A673 (cell line): ENCODE data around the gene HSP90AB1. TPM values are rescaled to one million over a fixed set of nuclear protein-coding genes. Genes with fewer than 3 reads are reported as not detected.
A peak's percentile ranks its signal among the peaks of the same experiment; 100 is the strongest.

ENCODE experiments used
- BruUV-seq: library from RNA; stranded (reverse); fragments of 400-500 nt; replicated peaks from 2 replicates; lab custom pipeline; 2021; lab: Mats Ljungman, UMichigan
- CTCF ChIA-PET: fragments of 300-600 bp; sonication (Branson Sonifier 250); formaldehyde crosslinking; loops from one replicate; lab custom pipeline; 2022; ENCODE audit warnings: antibody characterized with exemption; lab: Charles Lee
- POLR2A ChIA-PET: fragments of 300-600 bp; sonication (Branson Sonifier 250); formaldehyde crosslinking; loops from one replicate; lab custom pipeline; 2022; ENCODE audit warnings: antibody characterized with exemption; ENCODE audit not compliant: low non-redundant PET; lab: Charles Lee
- DNase-seq: peaks from one replicate; pipeline ENCODE4 v3.0.0-alpha.2; 2015; ENCODE audit warnings: low spot score
- H3K27ac ChIP-seq: fragments of 200-600 bp; sonication (generic); 2 replicates; pipeline ENCODE4 v1.5.1; 2016; ENCODE audit warnings: mixed run types, low read depth, mild to moderate bottlenecking, mixed read lengths, antibody characterized with exemption, low read length; ENCODE audit not compliant: poor library complexity, severe bottlenecking
- H3K27me3 ChIP-seq: fragments of 200-600 bp; sonication (generic); replicated peaks from 2 replicates; pipeline ENCODE4 v1.6.1; 2017; ENCODE audit warnings: mixed run types, low read depth, mild to moderate bottlenecking, mixed read lengths, antibody characterized with exemption, low read length; ENCODE audit not compliant: insufficient read depth, poor library complexity
- H3K36me3 ChIP-seq: fragments of 200-600 bp; sonication (generic); 2 replicates; pipeline ENCODE4 v1.6.1; 2016; ENCODE audit warnings: mixed run types, mild to moderate bottlenecking, mixed read lengths, antibody characterized with exemption, low read length; ENCODE audit not compliant: insufficient read depth, poor library complexity, severe bottlenecking
- H3K4me1 ChIP-seq: fragments of 200-600 bp; sonication (generic); 2 replicates; pipeline ENCODE4 v1.6.1; 2017; ENCODE audit warnings: mixed run types, mild to moderate bottlenecking, mixed read lengths, antibody characterized with exemption, low read length; ENCODE audit not compliant: insufficient read depth, poor library complexity, severe bottlenecking
- H3K4me3 ChIP-seq: fragments of 200-600 bp; sonication (generic); 2 replicates; pipeline ENCODE4 v1.5.1; 2016; ENCODE audit warnings: low read depth, mixed run types, mild to moderate bottlenecking, mixed read lengths, low read length; ENCODE audit not compliant: poor library complexity, severe bottlenecking
- H3K9me3 ChIP-seq: fragments of 200-600 bp; sonication (generic); 2 replicates; pipeline ENCODE4 v1.6.1; 2016; ENCODE audit warnings: mixed run types, low read depth, mild to moderate bottlenecking, mixed read lengths, antibody characterized with exemption, low read length; ENCODE audit not compliant: poor library complexity, severe bottlenecking
- EZH2 ChIP-seq: fragments of 200-600 bp; sonication (generic); IDR thresholded peaks from 2 replicates; pipeline ENCODE4 v1.6.1; 2017; ENCODE audit warnings: borderline replicate concordance, low read depth, mild to moderate bottlenecking, mixed read lengths, antibody characterized with exemption, low read length; ENCODE audit not compliant: poor library complexity, severe bottlenecking
- intact Hi-C: fragments of 100-400 bp; cut with micrococcal nuclease; formaldehyde crosslinking; loops from one replicate; pipeline ENCODE4 v1.10.0; 2022; ENCODE audit not compliant: unreplicated experiment
- total RNA-seq: library from RNA; stranded (reverse); gene quantifications from 2 replicates; pipeline ENCODE4 v1.2.3, GENCODE V29; 2021
- TF ChIP-seq, protein P1 (sequence below): fragments of 300-800, 200-600 bp; sonication (generic); conservative IDR thresholded peaks from 2 replicates; pipeline ENCODE4 v1.5.1; 2017; ENCODE audit warnings: low read depth, mild to moderate bottlenecking, antibody characterized with exemption, low read length, moderate library complexity, mixed read lengths

HSP90AB1 gene
- total RNA-seq, 1 experiment from 2014 or later: 1,581 TPM

DNA sequence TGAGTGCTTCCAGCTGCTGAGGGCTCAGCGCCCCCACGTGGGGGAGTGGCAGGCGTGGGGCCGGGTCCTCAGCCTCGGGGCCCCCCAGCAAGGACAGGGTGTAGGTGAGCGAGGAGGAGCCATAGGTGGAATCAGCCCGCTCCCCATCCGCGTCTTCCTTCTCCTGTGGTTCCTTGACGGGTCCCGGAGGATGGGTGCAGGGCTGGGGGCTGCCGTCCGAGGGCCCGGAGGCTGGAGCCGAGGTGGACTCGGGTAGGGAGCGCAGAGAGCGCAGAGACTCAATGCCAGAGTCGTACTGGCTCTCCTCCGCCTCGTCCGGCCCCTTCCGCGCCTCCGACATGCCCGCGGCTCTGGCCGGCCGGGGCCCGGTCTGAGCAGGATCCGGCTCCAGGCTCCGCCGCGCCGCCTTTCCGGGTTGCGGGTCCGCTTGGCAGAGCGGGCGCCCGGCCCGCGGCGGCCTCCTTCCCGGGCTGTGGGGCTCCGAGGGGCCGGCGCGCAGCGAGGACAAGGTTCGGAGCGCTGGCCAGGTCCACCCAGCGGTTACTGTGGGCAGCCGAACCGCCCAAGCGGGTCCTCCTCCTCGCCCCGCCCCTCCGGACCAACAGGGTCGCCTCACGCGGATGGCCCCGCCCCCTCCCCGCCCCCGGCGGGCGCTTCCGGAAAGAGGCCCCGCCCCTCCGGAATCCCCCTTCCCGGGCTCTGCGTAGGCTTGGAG, 18.3 kb downstream of the HSP90AB1 start, which contains the start of gene NFKBIE:
NFKBIE (minus strand) TSS at position 545 of the 715 bp plus-strand sequence; CDS start at position 340, 205 bp downstream.
- POLR2A ChIA-PET: no interaction called here
- no TSS peak for BruUV-seq

GRCh38 chr6:44265722-44266233, 18.9 kb downstream of the HSP90AB1 start:
- no peak for TF ChIP-seq EZH2
- TF ChIP-seq, protein P1, sequence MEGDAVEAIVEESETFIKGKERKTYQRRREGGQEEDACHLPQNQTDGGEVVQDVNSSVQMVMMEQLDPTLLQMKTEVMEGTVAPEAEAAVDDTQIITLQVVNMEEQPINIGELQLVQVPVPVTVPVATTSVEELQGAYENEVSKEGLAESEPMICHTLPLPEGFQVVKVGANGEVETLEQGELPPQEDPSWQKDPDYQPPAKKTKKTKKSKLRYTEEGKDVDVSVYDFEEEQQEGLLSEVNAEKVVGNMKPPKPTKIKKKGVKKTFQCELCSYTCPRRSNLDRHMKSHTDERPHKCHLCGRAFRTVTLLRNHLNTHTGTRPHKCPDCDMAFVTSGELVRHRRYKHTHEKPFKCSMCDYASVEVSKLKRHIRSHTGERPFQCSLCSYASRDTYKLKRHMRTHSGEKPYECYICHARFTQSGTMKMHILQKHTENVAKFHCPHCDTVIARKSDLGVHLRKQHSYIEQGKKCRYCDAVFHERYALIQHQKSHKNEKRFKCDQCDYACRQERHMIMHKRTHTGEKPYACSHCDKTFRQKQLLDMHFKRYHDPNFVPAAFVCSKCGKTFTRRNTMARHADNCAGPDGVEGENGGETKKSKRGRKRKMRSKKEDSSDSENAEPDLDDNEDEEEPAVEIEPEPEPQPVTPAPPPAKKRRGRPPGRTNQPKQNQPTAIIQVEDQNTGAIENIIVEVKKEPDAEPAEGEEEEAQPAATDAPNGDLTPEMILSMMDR: no peak
- Histone ChIP-seq H3K4me3 (peak overlapping the region; percentile 94), H3K27ac (peak overlapping the region; percentile 79), H3K4me1 (peaks cover 25% of the 10 kb centered on the region), H3K27me3 (no peaks in the 10 kb centered on the region), H3K9me3 (no peaks in the 10 kb centered on the region), H3K36me3 (no peaks in the 10 kb centered on the region)
- CTCF ChIA-PET: no interaction called here
- intact Hi-C loops: loop anchor here (5.0 kb wide), 1 partner anchor 192 kb away; no protein-coding TSS in a partner anchor
- BruUV-seq: no TSS peak
- POLR2A ChIA-PET: no interaction called here
- no peak for DNase-seq

More for the DNA sequence above, 18.3 kb downstream of the HSP90AB1 start, which contains the start of gene NFKBIE:
- CTCF ChIA-PET: interaction anchor here (0.7 kb wide), 1 partner anchor 169 kb away, joined by 7 read pairs; no protein-coding TSS in a partner anchor
- no peak for TF ChIP-seq EZH2
- TF ChIP-seq, protein P1: peak; percentile 59
- no peaks in the 10 kb centered on the region for H3K36me3 ChIP-seq
- no peaks in the 10 kb centered on the region for H3K9me3 ChIP-seq
- peaks cover 25% of the 10 kb centered on the region for H3K4me1 ChIP-seq
- DNase-seq: peak; percentile 91
- H3K27me3 ChIP-seq: no peaks in the 10 kb centered on the region
- peak within 1 kb of the TSS; percentile 94 for H3K4me3 ChIP-seq
- peak within 1 kb of the TSS; percentile 79 for H3K27ac ChIP-seq
- intact Hi-C loops: loop anchor here (5.0 kb wide), 1 partner anchor 192 kb away; no protein-coding TSS in a partner anchor

DNA sequence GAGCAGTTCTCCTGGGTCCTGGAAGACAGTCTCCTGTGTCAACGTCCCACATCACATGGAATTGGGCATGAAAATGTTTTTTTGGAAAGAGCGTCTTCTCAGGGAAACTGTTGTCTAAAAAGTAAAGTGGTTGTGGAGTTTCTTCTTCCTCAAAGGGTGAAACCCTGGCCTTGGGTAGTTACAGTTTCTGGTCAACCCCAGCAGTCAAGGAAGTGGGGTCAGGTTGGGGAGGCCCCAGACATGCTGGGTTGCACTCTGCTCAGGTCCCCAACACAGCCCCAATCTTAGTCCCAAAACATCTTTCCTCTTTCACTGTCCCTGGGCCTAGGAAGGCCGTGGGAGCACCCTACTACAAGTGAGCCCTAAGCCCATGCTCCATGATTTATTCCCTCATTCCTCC, 19.4 kb downstream of the HSP90AB1 start:
- Histone ChIP-seq H3K9me3 (no peaks in the 10 kb centered on the region), H3K27ac (no peak overlapping the region), H3K27me3 (no peaks in the 10 kb centered on the region), H3K4me3 (no peak overlapping the region), H3K36me3 (no peaks in the 10 kb centered on the region), H3K4me1 (peaks cover 25% of the 10 kb centered on the region)
- intact Hi-C loops: loop anchor here (5.0 kb wide), 1 partner anchor 191 kb away; no protein-coding TSS in a partner anchor
- ChIA-PET CTCF (interaction anchor here (0.6 to 0.7 kb wide), 2 partner anchors 19 to 20 kb away, joined by 4 read pairs; partner anchors contain the start of gene HSP90AB1), POLR2A (no interaction called here)
- no peak for DNase-seq
- no TSS peak for BruUV-seq
- no peak for TF ChIP-seq EZH2
- TF ChIP-seq, protein P1: no peak
